ENCODE results near the gene PLA2G2E.
A peak's percentile ranks its signal among the peaks of the same experiment; 100 is the strongest.
"Not testable (repeated sequence)": the region's sequence is repeated elsewhere in the genome, so short reads cannot be mapped to it uniquely, and the experiment has no call there.

The PLA2G2E gene

GRCh38 chr1:19927130-19927421 is 3.7 kb upstream of the PLA2G2E start:
- not testable (repeated sequence) for DNase-seq

- no peak for DNase-seq
These were observed 3.1 kb upstream of the PLA2G2E start for GRCh38 chr1:19926296-19927129.

- no peak for DNase-seq
These were observed 2.1 kb upstream of the PLA2G2E start for GRCh38 chr1:19925342-19926070.

- DNase-seq, result no peak
These were observed 533 bp upstream of the PLA2G2E start for GRCh38 chr1:19923953-19924346.

GRCh38 chr1:19922015-19922688 is 1.3 kb downstream of the PLA2G2E start:
- no peak for DNase-seq

GRCh38 chr1:19921310-19921709 is 2.1 kb downstream of the PLA2G2E start:
- DNase-seq, result no peak

- DNase-seq, result no peak
These were observed 3.2 kb downstream of the PLA2G2E start for GRCh38 chr1:19920132-19920710.

- peak; percentile 77 to 89 (median 86) for DNase-seq
These were observed 5.4 kb downstream of the PLA2G2E start for GRCh38 chr1:19918057-19918456.

- no peak for DNase-seq
These were observed 12.8 kb downstream of the PLA2G2E start for GRCh38 chr1:19910650-19911049.

- no peak for DNase-seq
These were observed 13.4 kb downstream of the PLA2G2E start for GRCh38 chr1:19909971-19910370.

- no peak for DNase-seq
These were observed 14.0 kb downstream of the PLA2G2E start for GRCh38 chr1:19909392-19909791.

GRCh38 chr1:19907456-19907855 is 16.0 kb downstream of the PLA2G2E start:
- no peak for DNase-seq

GRCh38 chr1:19903621-19904020 is 19.8 kb downstream of the PLA2G2E start:
- no peak for DNase-seq

- no peak for DNase-seq
These were observed 21.8 kb downstream of the PLA2G2E start for GRCh38 chr1:19901653-19902052.

- no peak for DNase-seq
These were observed 29.2 kb downstream of the PLA2G2E start for GRCh38 chr1:19894218-19894617.

GRCh38 chr1:19893687-19894086 is 29.7 kb downstream of the PLA2G2E start:
- DNase-seq, result no peak

GRCh38 chr1:19892628-19893168 is 30.7 kb downstream of the PLA2G2E start:
- DNase-seq, result peak in 1 of 4 experiments; percentile 2

GRCh38 chr1:19892129-19892528 is 31.3 kb downstream of the PLA2G2E start:
- DNase-seq, result no peak

GRCh38 chr1:19889656-19890055 is 33.8 kb downstream of the PLA2G2E start:
- no peak for DNase-seq

GRCh38 chr1:19888112-19888511 is 35.3 kb downstream of the PLA2G2E start:
- no peak for DNase-seq

- no peak for DNase-seq
These were observed 37.6 kb downstream of the PLA2G2E start for GRCh38 chr1:19885821-19886220.

- DNase-seq, result no peak
These were observed 39.1 kb downstream of the PLA2G2E start for GRCh38 chr1:19884312-19884711.

Data from suppressor macrophage (primary cell).